Left ventricle myocardium inferior (tissue), 1 donor: Measurements from ENCODE around the gene ELL2. TPM values are rescaled to one million over a fixed set of nuclear protein-coding genes. Genes with fewer than 3 reads are reported as not detected.

Experiments used
- DNase-seq: peaks from one replicate; pipeline ENCODE4 v3.0.0-alpha.2; 2020
- H3K27ac ChIP-seq: fragments of 200-600 bp; replicated peaks from 2 replicates; pipeline ENCODE4 v1.8.0; 2021
- H3K27me3 ChIP-seq: fragments of 200-600 bp; 2 replicates; pipeline ENCODE4 v1.8.0; 2021; ENCODE audit warnings: low read depth
- H3K36me3 ChIP-seq: fragments of 200-600 bp; 2 replicates; pipeline ENCODE4 v1.8.0; 2021
- H3K4me1 ChIP-seq: fragments of 200-600 bp; 2 replicates; pipeline ENCODE4 v1.8.0; 2021
- H3K4me3 ChIP-seq: fragments of 200-600 bp; 2 replicates; pipeline ENCODE4 v1.8.0; 2021; ENCODE audit warnings: mild to moderate bottlenecking, moderate library complexity
- H3K9me3 ChIP-seq: fragments of 200-600 bp; replicated peaks from 2 replicates; pipeline ENCODE4 v1.8.0; 2021
- CTCF ChIP-seq: fragments of 200-600 bp; IDR thresholded peaks from 2 replicates; pipeline ENCODE4 v1.8.0; 2021; ENCODE audit warnings: antibody characterized with exemption, mild to moderate bottlenecking, borderline replicate concordance
- intact Hi-C: fragments of 100-400 bp; cut with micrococcal nuclease; formaldehyde crosslinking; loops from one replicate; pipeline ENCODE4 v1.11.0; 2022
- long read RNA-seq: library from polyadenylated mRNA; unstranded; transcript quantifications from one replicate; pipeline ENCODE4 v2.0.0, GENCODE V29; 2021
- total RNA-seq: library from RNA; stranded (reverse); fragmentation: NEBNext Ultra II Directional; extraction: Animal tissue kit (Norgen Biotek cat#: 25700); gene quantifications from one replicate; pipeline ENCODE4 v1.2.1, GENCODE V29; 2021
- donor health status: DM: no; HTN: yes; CAD: no; lungs with severe emphysema.

The ELL2 gene
- total RNA-seq, result 21.0 TPM
- long read RNA-seq, full-length matches to known transcripts, result 9 of 17 reads
- long read RNA-seq, partial matches to known transcripts, result 6 of 17 reads
- long read RNA-seq, other reads (novel, unspliced or antisense), result 2 of 17 reads

DNA sequence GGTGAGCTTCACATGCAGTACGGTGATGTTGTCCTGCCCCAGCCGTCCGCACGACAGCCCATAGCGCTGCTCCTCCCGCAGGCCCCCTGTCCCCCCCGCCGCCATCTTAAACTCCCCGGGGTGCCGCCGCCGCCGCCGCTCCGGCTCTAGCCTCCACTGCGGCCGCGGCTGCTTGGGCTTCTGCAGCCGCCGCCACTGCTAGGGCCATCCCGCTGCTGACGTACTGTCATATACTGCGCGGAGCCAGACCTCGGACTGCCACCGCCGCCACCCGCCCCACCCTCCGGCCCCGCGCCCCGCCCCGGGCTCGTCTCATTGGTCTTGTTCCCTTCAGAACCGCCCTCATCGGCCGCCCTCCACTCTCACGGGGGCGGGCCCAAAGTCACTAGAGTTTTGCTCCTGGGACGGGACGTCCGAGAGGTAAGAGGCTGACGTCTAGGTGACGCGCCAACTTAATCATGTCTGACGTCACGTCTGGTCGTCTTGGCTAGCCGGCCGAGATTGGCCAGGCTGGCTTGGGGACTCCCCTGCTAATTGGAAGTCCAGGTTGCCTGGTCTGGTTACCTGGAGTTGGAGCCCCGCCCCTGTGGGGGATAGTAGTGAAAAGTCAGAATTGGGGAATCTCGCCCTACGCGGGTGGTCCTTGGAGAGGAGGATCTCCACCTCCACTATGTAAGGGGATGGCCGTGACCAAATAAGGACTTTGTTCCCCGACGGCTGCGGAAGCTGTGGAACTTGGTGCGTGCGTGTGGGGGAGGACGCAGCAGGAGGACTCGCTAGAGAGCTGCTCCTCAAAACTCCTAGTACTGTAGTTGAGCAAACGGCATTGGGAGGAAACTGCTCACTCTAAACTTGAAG lies at the start of gene ELL2:
ELL2 (minus strand) TSS at position 235 of the 858 bp plus-strand sequence; CDS start at position 105, 130 bp downstream.
- no peak for TF ChIP-seq CTCF
- intact Hi-C loops, result no loop called here

GRCh38 chr5:96008987-96009647 lies 47.5 kb upstream of the ELL2 start:
- no peak for TF ChIP-seq CTCF
- Histone ChIP-seq H3K27ac (no peak overlapping the region), H3K4me1 (no peaks in the 10 kb centered on the region), H3K9me3 (no peaks in the 10 kb centered on the region), H3K36me3 (no peaks in the 10 kb centered on the region), H3K4me3 (no peak overlapping the region), H3K27me3 (no peaks in the 10 kb centered on the region)
- DNase-seq, result no peak
- intact Hi-C loops, result no loop called here

More for the DNA sequence above, at the start of gene ELL2:
- peaks cover 55% of the 10 kb centered on the region for H3K4me1 ChIP-seq
- DNase-seq, result peak; percentile 99
- no peaks in the 10 kb centered on the region for H3K27me3 ChIP-seq
- H3K36me3 ChIP-seq, result no peaks in the 10 kb centered on the region
- peak within 1 kb of the TSS; percentile 99 for H3K27ac ChIP-seq
- no peaks in the 10 kb centered on the region for H3K9me3 ChIP-seq
- H3K4me3 ChIP-seq, result peak within 1 kb of the TSS; percentile 96

- Histone ChIP-seq H3K4me3 (no peak overlapping the region), H3K27me3 (no peaks in the 10 kb centered on the region), H3K9me3 (no peaks in the 10 kb centered on the region), H3K36me3 (no peaks in the 10 kb centered on the region), H3K4me1 (no peaks in the 10 kb centered on the region), H3K27ac (no peak overlapping the region)
- no peak for DNase-seq
- intact Hi-C loops, result no loop called here
- no peak for TF ChIP-seq CTCF
Measured at GRCh38 chr5:96008487-96008886, 46.8 kb upstream of the ELL2 start.

- Histone ChIP-seq H3K9me3 (no peaks in the 10 kb centered on the region), H3K27me3 (no peaks in the 10 kb centered on the region), H3K27ac (no peak overlapping the region), H3K36me3 (no peaks in the 10 kb centered on the region), H3K4me3 (no peak overlapping the region), H3K4me1 (no peaks in the 10 kb centered on the region)
- no peak for DNase-seq
- TF ChIP-seq CTCF, result no peak
- intact Hi-C loops, result no loop called here
Measured at GRCh38 chr5:96007051-96007450, 45.4 kb upstream of the ELL2 start.

- Histone ChIP-seq H3K9me3 (no peaks in the 10 kb centered on the region), H3K4me3 (no peak overlapping the region), H3K27me3 (no peaks in the 10 kb centered on the region), H3K27ac (no peak overlapping the region), H3K36me3 (no peaks in the 10 kb centered on the region), H3K4me1 (no peaks in the 10 kb centered on the region)
- intact Hi-C loops, result no loop called here
- TF ChIP-seq CTCF, result no peak
- DNase-seq, result no peak
Measured at GRCh38 chr5:96006291-96006690, 44.6 kb upstream of the ELL2 start.
